Muscle layer of duodenum (tissue), 2 donors: ENCODE data around the gene ZFP36L1.

Experiments
- H3K27ac ChIP-seq: one replicate; pipeline ENCODE4 v1.7.0; 2013; ENCODE audit warnings: mild to moderate bottlenecking, low read length
- H3K27me3 ChIP-seq: one replicate; pipeline ENCODE4 v1.7.0; 2013; ENCODE audit warnings: low read depth, mild to moderate bottlenecking, control low read depth, low read length
- H3K36me3 ChIP-seq, 2 donors: one replicate each; pipeline ENCODE4 v1.7.0; 2013; ENCODE audit warnings: low read length in 2 of 2, control low read depth in 1 of 2, mild to moderate bottlenecking in 1 of 2; ENCODE audit not compliant: insufficient read depth in 2 of 2, control insufficient read depth in 1 of 2
- H3K4me1 ChIP-seq, 2 donors: one replicate each; pipeline ENCODE4 v1.7.0; 2013; ENCODE audit warnings: low read length in 2 of 2, mild to moderate bottlenecking in 2 of 2, control low read depth in 1 of 2, moderate library complexity in 1 of 2; ENCODE audit not compliant: insufficient read depth in 2 of 2, control insufficient read depth in 1 of 2
- H3K4me3 ChIP-seq, 2 donors: one replicate each; pipeline ENCODE4 v1.7.0; 2013; ENCODE audit warnings: low read length in 2 of 2, low read depth in 1 of 2, mild to moderate bottlenecking in 1 of 2
- H3K9me3 ChIP-seq, 2 donors: one replicate each; pipeline ENCODE4 v1.7.0; 2013; ENCODE audit warnings: low read length in 2 of 2, control low read depth in 1 of 2, mild to moderate bottlenecking in 1 of 2; ENCODE audit not compliant: control insufficient read depth in 1 of 2
- donor health status: healthy.

Gene ZFP36L1

DNA sequence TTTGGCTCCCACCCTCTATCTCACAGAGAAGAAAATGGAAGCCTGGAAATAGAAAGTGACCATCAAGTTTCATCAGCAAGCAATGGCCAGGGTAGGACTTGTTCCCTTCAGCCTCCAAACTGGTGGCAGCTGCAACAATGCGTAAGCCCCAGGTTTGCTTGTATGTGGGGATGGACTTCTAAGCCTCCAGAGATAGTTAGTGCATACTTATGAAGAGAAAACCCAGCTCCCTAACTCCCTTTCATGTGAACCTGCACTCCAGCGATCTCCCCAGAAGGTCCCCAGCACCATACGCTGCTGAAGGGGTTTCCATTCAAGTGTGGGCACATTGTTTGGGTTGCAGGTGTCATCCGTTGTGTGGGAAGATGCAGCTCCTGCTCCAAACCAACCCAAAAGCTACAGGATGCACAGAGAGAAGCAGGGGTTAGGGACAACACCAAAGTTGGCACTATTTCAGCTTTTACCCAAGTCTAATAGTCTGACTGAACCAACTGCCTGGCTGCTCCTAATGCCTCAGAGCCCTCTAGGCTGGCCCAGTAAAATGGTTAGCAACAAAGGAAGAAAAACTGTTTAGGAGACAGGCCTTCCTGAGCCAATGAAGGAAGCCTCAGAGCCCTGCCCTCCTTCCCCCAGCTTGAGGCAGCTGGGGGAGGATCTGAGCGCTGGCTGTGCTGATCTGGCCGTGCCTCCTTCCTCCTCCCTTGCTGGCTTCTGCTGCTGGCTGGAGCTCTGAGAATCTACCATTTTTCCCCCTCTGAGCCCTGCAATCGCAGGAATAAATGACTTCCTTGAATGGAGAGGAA lies 12.3 kb downstream of the ZFP36L1 start:
- Histone ChIP-seq H3K27ac (peak overlapping the region; percentile 75), H3K27me3 (no peaks in the 10 kb centered on the region), H3K36me3 (no peaks in the 10 kb centered on the region), H3K4me3 (no peak overlapping the region), H3K9me3 (no peaks in the 10 kb centered on the region), H3K4me1 (peaks cover 30 to 31% of the 10 kb centered on the region in 2 donors)

DNA sequence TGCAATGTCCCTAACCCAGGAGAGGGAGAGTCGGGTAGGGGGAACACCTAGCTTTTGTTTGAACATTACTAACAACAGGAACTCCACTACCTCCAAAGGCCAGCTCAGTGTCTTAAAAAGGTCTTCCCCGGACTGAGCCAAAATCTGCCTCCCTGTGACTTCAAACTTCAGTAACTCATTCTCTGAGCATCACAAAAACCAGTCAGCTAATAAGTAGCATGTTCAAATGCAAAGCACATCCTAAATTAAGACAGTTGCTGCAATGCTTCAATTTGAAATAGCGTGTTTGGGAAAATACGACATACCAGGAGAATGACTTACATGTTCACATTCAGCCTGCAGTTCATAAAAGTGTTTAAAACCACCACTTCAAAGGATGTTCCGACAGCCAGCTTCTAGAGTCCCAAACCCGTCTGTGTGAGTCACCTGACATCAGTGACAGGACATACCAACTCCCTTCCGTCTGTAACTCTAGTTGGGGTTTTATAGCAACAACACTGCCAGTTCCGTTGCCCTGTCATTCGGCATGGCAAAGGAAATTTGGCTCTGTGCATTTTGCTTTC lies 13.0 kb downstream of the ZFP36L1 start:
- no peaks in the 10 kb centered on the region for H3K36me3 ChIP-seq
- no peak overlapping the region for H3K4me3 ChIP-seq
- no peaks in the 10 kb centered on the region for H3K9me3 ChIP-seq
- H3K4me1 ChIP-seq = peaks cover 30 to 31% of the 10 kb centered on the region in 2 donors
- H3K27ac ChIP-seq = peak overlapping the region; percentile 75
- no peaks in the 10 kb centered on the region for H3K27me3 ChIP-seq

- Histone ChIP-seq H3K36me3 (no peaks in the 10 kb centered on the region), H3K4me3 (no peak overlapping the region), H3K27me3 (no peaks in the 10 kb centered on the region), H3K4me1 (peaks cover 30 to 31% of the 10 kb centered on the region in 2 donors), H3K27ac (no peak overlapping the region), H3K9me3 (no peaks in the 10 kb centered on the region)
Observed at GRCh38 chr14:68777644-68778043, 15.2 kb downstream of the ZFP36L1 start.

- Histone ChIP-seq H3K36me3 (no peaks in the 10 kb centered on the region), H3K9me3 (no peaks in the 10 kb centered on the region), H3K4me3 (no peak overlapping the region), H3K27me3 (no peaks in the 10 kb centered on the region), H3K27ac (no peak overlapping the region), H3K4me1 (peaks cover 13 to 18% of the 10 kb centered on the region in 2 donors)
Observed at GRCh38 chr14:68775614-68776126, 17.2 kb downstream of the ZFP36L1 start.

DNA sequence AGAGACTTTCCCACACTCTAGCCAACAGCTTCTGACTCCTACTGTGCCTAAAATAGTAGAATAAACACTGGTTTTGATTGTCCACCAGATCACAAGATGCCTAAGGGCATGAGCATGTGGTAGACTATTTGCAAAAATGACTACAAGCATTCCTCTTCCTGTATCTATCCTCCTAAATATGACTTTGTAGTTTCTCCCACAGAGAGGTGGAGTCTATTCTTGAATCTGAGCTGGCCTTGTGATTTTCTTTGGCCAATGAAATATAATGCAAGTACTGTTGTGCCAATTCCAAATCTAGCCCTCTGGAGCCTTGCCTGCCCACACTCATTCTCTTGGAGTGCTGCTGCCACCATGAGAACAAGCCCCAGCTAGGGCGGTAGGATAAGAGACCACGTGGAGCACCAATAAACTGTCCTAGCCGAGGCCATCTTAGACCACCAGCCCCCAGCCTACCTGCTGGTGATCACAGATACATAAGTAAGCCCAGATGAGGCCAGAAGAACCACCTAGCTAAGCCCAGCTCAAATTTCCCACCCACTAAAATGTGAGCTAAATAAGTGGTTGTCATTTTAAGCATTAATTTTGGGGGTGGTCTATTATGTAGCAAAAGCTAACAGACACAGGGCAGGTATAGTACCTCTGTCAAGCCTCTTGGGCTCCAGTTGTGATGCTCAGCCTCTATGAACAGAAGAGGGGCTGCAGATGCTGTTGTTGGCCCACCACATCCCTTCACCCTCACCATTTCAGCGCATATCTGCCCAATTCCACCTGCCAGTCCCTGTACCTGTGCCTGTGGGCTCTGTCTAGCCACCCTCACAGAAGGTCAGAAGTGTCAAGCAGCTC lies 17.9 kb downstream of the ZFP36L1 start:
- no peaks in the 10 kb centered on the region for H3K9me3 ChIP-seq
- peaks cover 7 to 11% of the 10 kb centered on the region in 2 donors for H3K4me1 ChIP-seq
- no peaks in the 10 kb centered on the region for H3K27me3 ChIP-seq
- H3K4me3 ChIP-seq = no peak overlapping the region
- no peak overlapping the region for H3K27ac ChIP-seq
- H3K36me3 ChIP-seq = no peaks in the 10 kb centered on the region

DNA sequence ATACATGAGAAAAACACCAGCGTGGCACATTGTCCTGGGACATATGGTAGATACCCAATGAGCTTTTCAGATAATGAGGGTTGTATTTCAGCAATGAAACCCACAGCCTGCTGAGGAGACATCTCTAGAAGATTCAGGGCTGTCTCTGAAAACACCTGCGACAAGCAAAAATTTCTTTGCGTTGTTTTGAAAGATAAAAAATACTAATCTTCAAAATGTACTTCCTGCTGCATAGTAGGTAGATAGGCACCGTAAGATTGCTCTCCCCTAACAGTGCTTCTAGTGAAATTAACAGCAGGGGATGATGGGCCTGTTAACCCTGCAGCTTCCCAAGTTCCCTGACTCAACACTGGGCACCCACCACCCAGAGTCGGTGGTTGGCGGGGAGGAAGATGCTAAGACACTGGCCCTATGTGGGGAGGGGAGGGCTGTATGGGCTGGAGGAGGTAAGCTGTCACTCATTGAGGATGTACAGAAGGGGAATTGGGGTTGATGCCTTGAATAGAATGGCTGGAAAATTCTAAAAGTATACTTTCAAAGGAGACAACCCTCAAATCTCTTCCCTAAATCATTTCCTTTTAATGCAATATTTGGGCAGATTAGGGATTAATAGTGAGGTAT lies 20.0 kb downstream of the ZFP36L1 start:
- no peak overlapping the region for H3K27ac ChIP-seq
- no peaks in the 10 kb centered on the region for H3K4me1 ChIP-seq
- no peak overlapping the region for H3K4me3 ChIP-seq
- H3K27me3 ChIP-seq = no peaks in the 10 kb centered on the region
- H3K9me3 ChIP-seq = no peaks in the 10 kb centered on the region
- no peaks in the 10 kb centered on the region for H3K36me3 ChIP-seq

- no peaks in the 10 kb centered on the region for H3K27me3 ChIP-seq
- no peaks in the 10 kb centered on the region for H3K4me1 ChIP-seq
- no peaks in the 10 kb centered on the region for H3K36me3 ChIP-seq
- no peaks in the 10 kb centered on the region for H3K9me3 ChIP-seq
- H3K27ac ChIP-seq = no peak overlapping the region
- no peak overlapping the region for H3K4me3 ChIP-seq
Observed at GRCh38 chr14:68771631-68772030, 21.2 kb downstream of the ZFP36L1 start.

DNA sequence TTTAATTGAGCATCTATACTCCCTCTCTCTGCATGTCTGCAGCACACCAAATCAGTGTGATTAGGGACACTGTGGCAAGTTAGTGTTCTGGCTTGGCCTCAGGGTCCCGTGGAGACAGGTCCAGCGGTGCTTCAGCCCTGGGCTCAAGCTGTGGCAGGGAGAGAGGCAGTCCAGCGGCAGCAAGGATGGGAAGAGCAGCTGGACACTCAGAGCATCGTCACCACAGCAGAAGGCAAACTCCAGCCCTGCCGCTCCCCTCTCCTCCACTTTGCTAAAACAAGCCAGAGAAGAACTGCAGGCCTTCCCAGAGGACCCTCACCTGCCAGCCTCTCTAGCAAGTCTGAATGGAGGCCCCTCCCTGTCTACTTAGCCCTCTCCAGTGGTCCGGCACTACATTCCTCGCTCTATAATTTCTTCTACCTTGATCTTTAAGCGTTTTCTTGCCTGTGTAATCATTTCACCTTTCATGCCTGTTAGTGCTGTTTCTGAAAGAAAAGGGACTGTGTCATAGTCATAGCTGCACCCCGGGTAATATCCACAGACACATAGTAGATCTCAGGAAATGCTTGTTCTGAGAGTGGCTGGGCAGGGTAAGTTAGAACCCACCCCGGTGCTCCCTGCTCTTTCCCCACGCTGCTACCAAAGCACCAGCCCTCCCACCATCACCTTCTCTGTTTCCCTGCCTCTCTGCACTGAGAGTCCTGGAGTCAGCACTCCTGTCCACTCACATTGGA lies 22.1 kb downstream of the ZFP36L1 start:
- Histone ChIP-seq H3K27me3 (no peaks in the 10 kb centered on the region), H3K9me3 (no peaks in the 10 kb centered on the region), H3K4me3 (no peak overlapping the region), H3K27ac (no peak overlapping the region), H3K36me3 (no peaks in the 10 kb centered on the region), H3K4me1 (no peaks in the 10 kb centered on the region)

GRCh38 chr14:68770051-68770450 lies 22.8 kb downstream of the ZFP36L1 start:
- H3K27ac ChIP-seq = no peak overlapping the region
- H3K36me3 ChIP-seq = no peaks in the 10 kb centered on the region
- H3K4me1 ChIP-seq = no peaks in the 10 kb centered on the region
- H3K4me3 ChIP-seq = no peak overlapping the region
- no peaks in the 10 kb centered on the region for H3K27me3 ChIP-seq
- H3K9me3 ChIP-seq = no peaks in the 10 kb centered on the region

- H3K4me3 ChIP-seq = no peak overlapping the region
Observed at GRCh38 chr14:68768316-68768715, 24.6 kb downstream of the ZFP36L1 start.

More at GRCh38 chr14:68768316-68768715, 24.6 kb downstream of the ZFP36L1 start:
- no peaks in the 10 kb centered on the region for H3K36me3 ChIP-seq
- H3K27ac ChIP-seq = no peak overlapping the region
- H3K4me1 ChIP-seq = no peaks in the 10 kb centered on the region
- H3K9me3 ChIP-seq = no peaks in the 10 kb centered on the region
- no peaks in the 10 kb centered on the region for H3K27me3 ChIP-seq
